CD4-positive, alpha-beta T cell treated with Interleukin-17A for 4 hours (primary cell): ENCODE measurements around the gene MAN1A2.
A peak's percentile ranks its signal among the peaks of the same experiment; 100 is the strongest.
"Not testable (repeated sequence)": the region's sequence is repeated elsewhere in the genome, so short reads cannot be mapped to it uniquely, and the experiment has no call there.

Experiments used
- DNase-seq: peaks from one replicate; pipeline ENCODE4 v3.0.0-alpha.2; 2020; ENCODE audit warnings: mixed read lengths

MAN1A2 gene

DNA sequence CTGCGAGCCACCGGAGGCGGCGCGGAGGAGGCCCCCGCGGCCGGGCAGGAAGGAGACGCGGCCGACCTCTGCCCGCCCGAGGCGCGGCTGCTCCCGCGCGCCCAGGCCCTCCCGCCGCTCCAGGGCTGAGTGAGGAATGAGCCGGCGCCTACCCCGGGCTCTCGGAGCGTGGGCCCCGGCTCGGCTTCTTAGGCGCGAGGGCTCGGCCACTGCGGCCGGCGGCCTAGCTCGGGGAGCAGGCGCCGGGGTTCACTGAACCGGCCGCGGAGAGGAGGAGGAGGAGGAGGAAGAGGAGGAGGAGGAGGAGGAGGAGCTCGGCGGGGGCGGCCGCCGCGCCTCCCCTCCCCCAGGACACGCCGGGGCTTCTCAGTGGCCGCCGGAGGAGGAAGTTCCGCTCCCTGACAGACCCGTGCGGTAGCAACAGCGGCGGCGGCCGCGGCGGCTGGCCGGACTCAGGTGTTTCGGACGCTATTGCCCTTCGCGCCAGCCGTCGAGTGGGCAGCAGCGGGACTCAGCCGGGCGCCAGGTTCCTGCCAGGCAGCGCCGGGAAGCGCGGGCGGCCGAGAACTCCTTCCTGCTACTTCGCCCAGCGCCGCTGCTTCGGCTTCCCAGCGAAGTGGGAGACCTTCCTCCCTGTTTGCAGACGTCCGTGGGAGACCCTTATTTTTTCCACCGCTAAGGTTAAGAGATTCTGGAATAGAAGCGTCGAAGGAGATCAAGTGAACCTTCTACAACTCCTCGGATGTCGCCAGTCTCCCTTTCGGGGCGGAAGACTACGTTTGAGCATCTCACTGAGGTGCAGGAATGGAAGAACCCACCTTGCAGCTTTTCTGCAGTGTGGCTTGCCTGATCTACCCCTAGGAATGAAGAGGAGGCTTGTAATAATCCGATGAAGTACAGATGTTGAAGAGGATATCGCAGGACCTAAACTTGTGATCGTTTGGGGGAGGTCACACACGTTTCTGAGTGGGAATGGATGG is at the start of gene MAN1A2:
Gene MAN1A2 (plus strand): TSS at position 404 of the 980 bp plus-strand sequence. CDS start 735 bp downstream, outside the sequence.
- peak; percentile 86 for DNase-seq

DNA sequence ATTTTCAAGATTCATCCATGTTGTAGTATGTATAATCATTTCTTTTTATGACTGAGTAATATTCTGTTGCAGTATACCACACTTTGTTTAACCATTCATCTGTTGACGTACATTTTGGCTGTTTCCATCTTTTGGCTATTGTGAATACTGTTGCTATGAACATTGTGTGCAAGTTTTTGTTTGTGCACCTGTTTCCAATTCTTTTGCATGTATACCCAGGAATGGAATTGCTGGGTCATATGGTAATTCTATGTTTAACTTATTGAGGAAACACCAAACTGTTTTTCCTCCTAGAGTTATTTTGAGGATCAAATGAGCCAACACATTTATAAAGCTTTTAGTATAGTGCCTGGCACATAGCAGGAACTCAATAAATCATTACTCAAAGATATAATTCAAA is 49.2 kb upstream of the MAN1A2 start:
- no peak for DNase-seq

DNA sequence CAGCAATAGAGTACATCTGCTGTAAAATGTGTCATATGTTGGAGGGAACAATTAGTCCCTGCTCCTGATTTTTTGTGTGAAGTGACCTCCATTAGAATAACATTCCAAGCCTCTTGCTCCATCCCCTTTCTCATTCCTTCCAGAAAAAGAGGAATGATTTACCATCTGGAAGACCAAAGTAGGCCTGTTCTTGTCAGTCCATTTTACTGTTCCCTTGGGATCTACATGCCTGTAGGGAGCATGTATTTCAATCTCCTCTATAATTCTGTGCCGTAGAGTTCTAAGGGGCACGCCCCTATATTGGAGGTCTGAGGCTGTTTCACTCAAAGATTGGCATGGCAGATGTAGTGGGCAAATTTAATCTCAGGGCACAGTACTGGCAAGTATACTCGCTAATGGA is 48.8 kb upstream of the MAN1A2 start:
- DNase-seq = no peak

DNA sequence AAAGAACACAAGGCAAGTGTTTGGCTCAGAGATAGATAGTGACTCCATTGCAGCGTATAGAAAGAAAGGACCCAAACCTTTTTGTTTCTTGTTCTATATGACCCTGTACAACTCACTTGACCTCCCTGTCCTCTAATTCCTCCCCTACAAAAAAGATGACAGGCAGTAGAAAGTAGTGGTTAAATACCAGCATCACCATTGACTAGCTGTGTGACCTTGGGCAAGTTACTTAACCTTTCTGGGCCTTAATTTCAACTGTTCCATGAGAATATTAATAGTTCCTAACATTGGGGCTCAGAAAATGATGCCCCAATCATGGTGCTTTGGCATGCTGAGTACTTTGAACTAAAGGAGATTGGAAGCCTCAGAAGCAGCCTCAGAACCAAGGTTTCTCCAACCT is 46.7 kb upstream of the MAN1A2 start:
- no peak for DNase-seq

DNA sequence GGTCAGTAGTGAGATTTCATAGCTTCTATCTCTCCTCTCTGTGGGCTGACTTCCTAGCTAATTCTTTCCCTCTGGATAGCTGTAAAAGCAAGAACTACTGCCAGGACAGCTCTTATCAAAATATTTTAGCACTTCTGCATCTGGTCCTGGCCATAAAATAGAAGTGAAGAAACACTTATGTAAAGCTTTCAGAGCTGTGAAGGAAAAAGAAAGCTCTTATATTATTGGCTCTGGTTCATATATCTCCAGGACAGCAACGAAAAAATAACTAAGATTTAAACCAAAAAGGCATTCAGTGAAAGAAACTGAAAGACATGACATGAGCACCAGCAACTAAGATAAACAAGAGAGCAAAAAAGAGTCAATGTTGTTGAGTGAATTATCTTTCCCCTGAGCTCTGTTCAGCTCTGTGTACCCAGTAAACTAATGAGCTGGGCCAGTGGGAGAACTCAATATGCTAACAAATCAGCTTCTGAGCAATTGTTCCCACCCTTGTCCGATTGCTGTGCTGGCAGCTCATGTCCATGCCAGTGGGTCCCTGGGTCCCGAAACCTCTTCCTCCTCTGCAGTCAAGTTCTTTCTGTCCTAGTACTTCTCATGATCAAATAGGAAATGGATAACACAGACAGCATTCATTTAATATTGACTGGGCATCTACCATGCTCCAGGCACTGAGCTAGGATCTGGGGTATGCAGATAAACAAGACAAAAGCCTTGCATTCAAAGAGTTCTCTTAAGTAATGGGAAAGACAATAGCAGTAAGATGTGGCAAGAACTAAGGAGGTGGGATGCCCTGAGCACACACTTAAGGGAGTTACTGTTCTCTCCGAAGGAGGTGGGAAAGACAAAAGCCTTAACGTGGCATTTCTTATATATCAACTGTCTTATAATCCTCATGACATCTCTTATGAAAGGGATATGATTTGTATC is 45.3 kb upstream of the MAN1A2 start:
- DNase-seq = no peak

DNA sequence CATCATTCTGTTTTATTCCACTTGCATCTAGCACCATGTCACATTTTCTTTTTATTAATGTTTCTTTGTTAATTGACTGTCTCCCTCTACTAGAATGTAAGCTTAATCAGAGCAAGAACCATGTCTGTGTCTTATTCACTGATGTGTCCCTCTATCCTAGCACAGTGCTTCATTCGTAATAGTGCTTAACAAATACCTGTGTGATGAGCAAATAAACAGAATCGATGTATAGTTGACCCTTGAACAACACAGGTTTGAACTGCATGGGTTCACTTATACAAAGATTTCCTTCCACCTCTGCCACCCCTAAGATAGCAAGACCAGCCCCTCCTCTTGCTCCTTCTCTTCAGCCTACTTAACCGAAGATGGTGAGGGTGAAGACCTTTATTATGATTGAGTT is 42.9 kb upstream of the MAN1A2 start:
- DNase-seq = no peak

DNA sequence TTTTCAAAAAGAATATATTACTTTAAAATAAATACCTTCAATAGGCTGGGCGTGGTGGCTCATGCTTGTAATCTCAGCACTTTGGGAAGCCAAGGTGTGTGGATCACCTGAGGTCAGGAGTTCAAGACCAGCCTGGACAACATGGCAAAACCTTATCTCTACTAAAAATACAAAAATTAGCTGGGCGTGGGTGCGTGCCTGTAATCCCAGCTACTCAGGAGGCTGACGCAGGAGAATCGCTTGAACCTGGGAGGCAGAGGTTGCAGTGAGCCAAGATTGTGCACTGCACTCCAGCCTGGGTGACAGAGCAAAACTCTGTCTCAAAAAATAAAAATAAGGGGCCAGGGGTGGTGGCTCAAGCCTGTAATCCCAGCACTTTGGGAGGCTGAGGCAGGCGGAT is 41.2 kb upstream of the MAN1A2 start:
- DNase-seq = not testable (repeated sequence)

DNA sequence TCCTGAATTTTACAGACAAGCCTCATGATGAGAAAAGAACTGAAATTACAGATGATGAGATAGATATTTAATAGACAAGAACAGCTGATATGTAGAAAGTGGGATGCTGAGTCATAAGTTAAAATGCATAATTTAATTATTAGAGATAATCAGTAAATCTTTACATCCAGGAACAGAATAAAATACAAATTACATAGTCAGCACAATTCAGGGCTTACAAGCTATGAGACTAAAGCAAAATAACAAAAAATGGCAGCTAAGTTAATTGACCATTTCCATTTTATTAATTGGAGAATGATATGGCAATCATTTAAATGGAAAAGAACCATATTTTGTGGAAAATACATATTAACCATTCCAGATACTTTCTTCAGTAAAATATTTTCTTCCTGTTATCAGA is 40.2 kb upstream of the MAN1A2 start:
- no peak for DNase-seq

DNA sequence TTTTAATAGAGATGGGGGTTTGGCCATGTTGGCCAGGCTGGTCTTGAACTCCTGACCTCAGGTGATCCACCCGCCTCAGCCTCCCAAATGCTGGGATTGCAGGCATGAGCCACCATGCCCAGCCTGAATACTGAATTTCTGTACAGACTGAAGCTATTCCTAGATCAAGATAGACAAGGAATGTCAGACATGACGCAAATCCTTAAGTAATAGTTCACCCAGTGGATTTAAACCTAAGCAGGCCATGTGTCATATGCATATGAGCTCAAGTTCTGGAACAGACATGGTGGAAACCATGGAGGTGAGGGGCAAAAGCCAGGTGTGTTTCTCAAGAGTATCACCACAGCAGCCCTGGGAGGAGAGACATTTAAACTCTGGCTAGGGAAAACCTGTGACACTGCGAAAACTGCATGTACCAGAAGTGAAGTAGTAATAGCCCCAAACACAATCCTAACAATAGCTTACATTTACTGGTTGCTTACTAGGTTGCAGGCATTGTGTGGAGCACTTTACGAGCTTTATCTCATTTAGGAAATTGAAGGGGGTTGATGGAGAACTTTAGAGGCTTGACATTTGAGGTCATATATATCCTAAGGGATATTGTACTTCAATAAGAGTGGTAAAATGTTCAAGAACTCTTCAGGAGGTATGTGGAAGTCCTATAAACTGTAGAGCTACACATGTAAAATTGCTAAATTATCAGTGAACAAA is 31.7 kb upstream of the MAN1A2 start:
- DNase-seq = no peak

DNA sequence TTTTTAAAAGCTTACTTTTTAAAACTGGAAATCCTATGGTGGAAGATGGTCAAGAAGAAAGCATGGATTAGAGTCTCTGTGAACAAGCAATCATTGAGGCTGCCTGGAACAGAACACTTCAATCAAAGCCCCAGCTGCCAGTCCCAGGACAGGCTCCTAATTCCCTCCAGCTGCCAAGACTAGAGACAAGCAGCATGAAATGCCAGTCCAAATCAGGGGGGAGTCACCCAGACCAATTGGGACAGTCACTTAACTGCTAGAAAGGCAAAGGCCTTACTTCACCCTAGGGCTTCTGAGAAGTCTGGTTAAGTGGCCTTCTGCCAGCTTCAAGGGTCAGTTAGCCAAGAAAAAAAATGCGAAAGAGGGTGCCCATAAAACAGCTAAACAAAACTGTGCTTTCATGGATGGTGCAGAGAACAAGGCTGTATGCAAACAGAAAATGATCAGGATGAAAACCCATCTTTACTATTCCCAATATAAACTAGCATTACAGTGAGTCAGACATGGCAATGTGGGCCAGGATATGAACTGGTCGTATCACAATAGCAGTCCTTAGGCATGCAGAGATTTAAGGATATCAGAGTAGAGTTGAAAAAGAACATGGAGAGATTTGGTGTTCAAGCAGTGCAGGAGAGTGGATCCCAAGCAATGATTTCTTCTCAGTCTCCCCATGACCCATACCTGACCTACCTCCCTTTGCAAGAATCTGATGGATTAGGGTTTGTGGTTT is 31.0 kb upstream of the MAN1A2 start:
- no peak for DNase-seq

DNA sequence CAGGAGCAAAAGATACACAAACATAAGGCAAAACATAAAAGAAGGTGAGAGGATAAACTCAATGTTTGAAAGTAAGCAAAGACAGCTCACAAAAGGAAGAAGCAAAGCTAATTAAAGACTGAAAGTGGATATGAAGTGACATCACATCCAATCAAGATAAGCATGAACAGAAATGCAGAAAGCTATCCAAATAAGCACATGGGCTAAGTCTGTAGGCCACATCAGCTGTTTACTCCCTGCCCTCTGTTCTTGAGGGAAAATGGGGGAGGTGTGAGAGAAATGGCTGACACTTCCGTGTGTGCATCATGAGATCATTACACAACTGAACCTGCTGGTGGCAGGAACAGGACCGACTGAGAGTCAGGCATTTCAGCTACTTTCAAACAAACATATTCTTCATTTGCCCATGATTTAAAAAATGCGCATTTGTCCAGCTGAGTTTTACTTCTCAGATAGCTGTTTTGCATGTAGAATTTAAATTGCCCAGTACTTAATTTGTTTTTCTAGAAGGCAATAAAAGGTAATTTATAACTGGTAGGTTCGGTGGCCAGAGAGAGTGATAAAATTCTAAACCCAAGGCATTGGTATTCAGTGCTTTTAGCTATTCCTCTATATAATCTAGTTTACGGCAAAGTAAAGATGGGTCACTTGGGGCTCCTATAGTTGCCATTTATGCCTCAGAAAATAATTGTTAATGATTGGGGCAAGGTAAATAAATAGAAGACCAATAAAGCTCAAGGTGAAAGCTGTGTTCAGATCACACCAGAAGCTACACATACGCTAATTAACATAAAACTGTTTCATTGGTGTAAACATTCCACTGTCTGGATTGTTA is 27.2 kb upstream of the MAN1A2 start:
- peak; percentile 23 for DNase-seq

DNA sequence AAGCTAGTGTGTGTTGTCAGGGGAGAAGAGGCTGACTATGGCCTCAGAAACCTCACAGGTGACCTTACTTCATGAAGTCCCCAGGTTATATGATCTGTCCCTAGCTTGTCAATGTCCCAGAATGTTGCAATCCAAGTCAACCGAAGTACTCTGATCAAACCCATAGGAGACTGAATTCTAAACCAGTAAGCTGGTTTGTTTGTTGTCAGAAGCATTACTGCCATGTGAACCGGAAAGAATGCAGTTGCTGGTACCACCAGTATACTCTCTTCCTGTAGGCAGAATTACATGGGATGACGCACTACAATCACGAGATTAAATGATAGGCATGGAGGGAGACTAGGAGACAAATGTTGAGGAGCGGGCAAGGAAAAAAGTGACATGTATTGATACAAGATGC is 26.1 kb upstream of the MAN1A2 start:
- DNase-seq = no peak

DNA sequence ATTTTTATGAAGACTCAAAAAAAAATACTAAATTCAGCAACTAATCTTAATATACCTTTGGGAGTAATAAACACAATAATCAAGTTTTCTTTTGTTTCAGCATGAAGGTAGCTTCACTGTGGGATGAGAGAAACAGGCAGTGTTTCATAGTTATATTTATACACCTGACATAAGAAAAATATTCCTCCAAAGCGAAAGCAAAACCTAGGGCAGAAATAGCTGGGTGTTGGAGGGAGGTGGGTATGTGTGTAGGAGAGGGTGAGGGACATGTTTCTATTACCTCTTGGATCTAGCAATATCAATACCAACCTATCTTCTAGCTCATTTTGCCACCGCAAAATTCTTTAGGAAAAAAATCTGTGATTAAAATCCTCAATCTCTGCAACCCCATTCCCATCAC is 24.9 kb upstream of the MAN1A2 start:
- DNase-seq = no peak

DNA sequence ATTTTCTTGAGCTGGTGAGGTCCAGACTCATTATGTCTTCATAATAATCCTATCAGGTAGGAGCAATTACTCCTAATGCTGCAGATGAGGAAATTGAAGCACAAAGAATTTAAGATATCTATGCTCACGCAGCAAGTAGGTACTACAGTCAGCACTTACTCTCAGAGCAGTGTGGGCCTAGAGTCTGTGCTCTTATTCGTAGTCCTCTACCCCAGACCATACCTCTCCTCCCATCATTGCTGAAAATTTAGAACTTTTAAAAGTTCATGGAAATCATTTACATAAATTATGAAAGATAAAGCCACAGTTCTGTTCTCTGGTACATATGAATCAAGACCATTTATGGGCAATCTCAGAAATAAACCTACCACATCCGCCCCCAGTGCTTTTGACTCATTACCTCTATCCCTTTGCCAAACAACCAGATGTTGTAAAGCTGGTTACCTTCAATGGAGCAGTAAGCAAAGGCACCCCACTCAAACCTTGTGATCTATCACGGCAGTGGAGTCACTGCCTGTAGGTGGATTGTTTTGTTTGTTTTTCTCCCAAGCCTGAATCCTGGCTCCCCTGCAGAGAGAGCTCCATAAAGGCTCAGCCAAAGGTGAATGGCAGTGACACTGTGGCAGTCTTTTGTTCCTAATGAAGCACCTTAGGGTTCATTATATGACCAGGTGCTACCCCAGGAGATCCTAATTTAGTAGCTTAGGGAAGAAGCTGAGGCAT is 20.9 kb upstream of the MAN1A2 start:
- DNase-seq = no peak

DNA sequence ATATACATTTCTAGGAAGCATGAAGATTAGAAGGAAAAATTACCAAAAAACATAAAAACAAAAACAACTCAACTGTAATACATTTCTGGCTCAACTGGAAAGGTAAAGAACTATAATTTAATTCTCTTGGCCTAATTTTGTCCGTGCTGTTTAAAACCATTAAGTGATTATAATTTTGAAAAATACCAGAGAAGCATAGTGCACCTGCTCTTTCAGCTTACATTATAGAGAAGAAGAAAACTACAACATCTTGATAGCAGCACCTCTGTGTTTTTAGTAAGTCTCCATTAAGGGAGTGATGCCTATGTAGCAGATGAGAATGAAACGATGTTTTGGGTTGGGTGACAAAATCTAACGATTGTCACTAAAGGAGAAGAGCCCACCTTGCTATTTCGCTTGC is 19.3 kb upstream of the MAN1A2 start:
- DNase-seq = no peak

DNA sequence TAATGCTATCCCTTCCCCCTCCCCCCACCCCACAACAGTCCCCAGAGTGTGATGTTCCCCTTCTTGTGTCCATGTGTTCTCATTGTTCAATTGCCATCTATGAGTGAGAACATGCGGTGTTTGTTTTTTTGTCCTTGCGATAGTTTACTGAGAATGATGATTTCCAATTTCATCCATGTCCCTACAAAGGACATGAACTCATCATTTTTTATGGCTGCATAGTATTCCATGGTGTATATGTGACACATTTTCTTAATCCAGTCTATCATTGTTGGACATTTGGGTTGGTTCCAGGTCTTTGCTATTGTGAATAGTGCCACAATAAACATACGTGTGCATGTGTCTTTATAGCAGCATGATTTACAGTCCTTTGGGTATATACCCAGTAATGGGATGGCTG is 14.6 kb upstream of the MAN1A2 start:
- not testable (repeated sequence) for DNase-seq

DNA sequence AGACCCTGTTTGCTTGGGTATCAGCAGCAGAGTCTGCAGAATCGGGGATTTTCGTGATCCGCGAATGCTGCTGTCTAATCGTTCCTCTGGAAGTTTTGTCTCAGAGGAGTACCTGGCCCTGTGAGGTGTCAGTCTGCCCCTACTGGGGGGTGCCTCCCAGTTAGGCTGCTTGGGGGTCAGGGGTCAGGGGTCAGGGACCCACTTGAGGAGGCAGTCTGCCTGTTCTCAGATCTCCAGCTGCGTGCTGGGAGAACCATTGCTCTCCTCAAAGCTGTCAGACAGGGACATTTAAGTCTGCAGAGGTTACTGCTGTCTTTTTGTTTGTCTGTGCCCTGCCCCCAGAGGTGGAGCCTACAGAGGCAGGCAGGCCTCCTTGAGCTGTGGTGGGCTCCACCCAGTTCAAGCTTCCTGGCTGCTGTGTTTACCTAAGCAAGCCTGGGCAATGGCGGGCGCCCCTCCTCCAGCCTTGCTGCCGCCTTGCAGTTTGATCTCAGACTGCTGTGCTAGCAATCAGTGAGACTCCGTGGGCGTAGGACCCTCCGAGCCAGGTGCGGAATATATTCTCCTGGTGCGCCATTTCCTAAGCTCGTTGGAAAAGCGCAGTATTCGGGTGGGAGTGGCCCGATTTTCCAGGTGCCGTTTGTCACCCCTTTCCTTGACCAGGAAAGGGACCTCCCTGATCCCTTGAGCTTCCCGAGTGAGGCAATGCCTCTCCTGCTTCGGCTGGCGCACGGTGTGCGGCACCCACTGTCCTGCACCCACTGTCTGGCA is 9.2 kb upstream of the MAN1A2 start:
- DNase-seq = not testable (repeated sequence)

DNA sequence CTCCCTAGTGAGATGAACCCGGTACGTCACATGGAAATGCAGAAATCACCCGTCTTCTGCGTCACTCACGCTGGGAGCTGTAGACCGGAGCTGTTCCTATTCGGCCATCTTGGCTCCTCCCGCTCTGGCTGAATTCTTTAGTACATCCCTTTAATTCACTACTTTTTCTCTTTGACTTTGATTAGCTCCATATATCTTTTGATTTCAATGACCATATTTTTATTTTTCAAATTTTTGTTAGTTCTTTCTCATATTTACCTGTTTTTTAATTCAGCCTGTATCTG is 8.7 kb upstream of the MAN1A2 start:
- not testable (repeated sequence) for DNase-seq

DNA sequence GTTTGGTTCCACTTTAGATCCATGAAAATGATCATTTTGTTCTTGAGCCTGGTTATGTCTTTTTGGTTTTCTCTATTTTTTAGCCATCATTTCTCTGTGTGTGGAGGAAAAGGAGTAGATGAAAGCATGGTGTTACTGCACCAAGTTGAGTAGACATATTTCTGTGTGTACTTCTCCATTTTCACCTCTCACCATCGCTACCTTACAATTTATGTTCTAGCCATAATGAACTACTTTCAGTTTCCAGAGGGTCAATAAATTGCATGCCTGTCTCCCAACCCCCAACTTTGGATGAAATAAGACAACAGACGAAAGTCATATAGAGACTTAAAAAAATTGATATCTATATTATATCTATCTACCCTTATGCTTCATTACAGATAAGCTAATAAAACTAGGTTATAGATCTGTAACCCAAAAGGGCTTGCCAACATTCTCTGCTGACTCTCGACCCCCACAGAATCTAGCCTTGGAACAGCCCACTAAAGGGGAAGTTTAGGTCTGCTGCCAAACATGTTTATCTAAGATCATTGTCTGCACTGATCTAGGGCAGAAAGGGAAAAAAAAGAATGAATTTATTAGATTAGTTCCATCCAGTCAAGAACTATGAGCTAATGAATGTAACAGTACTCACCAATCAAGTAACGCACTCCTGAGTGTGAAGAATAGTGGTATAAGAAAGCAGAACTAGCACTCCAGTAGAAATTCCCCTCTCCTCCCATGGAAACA is 7.5 kb upstream of the MAN1A2 start:
- no peak for DNase-seq
